Measurements from ENCODE around the gene RNF157. TPM values are rescaled to one million over a fixed set of nuclear protein-coding genes. Genes with fewer than 3 reads are reported as not detected.
A peak's percentile ranks its signal among the peaks of the same experiment; 100 is the strongest.

The RNF157 gene
- total and polyA plus RNA-seq, 2 of the 13 experiments (the other 11 are each of a cell fraction or from before 2014, with no cell fraction given) = 0.44 to 1.5 TPM

DNA sequence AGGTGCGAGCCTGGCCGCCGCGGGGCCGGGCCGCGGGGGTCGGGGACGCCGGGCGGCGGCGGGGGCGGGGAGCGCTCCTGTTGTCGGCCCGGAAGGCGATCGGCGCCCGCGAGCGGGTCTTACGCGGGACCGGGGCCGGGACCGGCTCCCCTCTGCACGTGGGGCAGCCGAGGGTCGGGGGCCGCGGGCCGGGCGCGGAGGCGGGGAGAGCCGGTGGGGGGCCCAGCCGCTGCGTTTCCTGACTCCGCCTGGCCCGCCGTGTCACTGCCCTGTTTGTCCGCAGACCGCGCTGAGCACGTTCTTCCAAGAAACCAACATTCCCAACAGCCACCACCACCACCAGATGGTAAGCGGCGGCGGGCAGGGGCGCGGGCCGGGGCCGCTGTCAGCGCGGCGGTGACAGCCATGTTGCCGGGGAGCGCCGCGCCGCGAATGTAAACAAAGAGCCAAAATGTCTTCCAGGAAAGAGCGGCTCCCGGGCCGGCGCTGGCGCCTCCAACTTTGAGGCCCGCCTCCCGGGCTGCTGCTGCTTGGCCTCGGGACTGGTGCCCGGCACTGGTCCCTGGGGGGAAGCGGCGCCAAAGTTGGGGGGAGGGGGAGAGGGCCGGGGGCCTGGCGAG is 25.4 kb upstream of the RNF157 start (continued):
- TF ChIP-seq, protein P1, sequence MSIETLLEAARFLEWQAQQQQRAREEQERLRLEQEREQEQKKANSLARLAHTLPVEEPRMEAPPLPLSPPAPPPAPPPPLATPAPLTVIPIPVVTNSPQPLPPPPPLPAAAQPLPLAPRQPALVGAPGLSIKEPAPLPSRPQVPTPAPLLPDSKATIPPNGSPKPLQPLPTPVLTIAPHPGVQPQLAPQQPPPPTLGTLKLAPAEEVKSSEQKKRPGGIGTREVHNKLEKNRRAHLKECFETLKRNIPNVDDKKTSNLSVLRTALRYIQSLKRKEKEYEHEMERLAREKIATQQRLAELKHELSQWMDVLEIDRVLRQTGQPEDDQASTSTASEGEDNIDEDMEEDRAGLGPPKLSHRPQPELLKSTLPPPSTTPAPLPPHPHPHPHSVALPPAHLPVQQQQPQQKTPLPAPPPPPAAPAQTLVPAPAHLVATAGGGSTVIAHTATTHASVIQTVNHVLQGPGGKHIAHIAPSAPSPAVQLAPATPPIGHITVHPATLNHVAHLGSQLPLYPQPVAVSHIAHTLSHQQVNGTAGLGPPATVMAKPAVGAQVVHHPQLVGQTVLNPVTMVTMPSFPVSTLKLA (IDR thresholded peaks at IDR 0.05) = peak; percentile 62
- TF ChIP-seq ZNF792 (CRISPR knock-in tag; IDR thresholded peaks at IDR 0.05) = no peak
- 0 out of 2 replicates have a peak, but pooled peaks have one; percentile 53 for TF ChIP-seq ZNF235 (CRISPR knock-in tag; IDR thresholded peaks at IDR 0.05; ENCODE audit: borderline replicate concordance)
- TF ChIP-seq FOXC1 (CRISPR knock-in tag; IDR thresholded peaks at IDR 0.05; ENCODE audit: borderline replicate concordance) = no peak
- TF ChIP-seq ATF7 (IDR thresholded peaks at IDR 0.05) = no peak
- TF ChIP-seq ATF7 (CRISPR knock-in tag; IDR thresholded peaks at IDR 0.05) = no peak
- TF ChIP-seq NRL (CRISPR knock-in tag; IDR thresholded peaks at IDR 0.05; ENCODE audit: borderline replicate concordance) = 0 out of 2 replicates have a peak, but pooled peaks have one; percentile 37
- TF ChIP-seq SRSF1 (optimal IDR thresholded peaks at IDR 0.05; ENCODE audit: low read depth, low read length) = no peak
- no peak for TF ChIP-seq FOSL1 (CRISPR knock-in tag; IDR thresholded peaks at IDR 0.05; ENCODE audit: borderline replicate concordance)
- no peak for TF ChIP-seq CENPT (CRISPR knock-in tag; IDR thresholded peaks at IDR 0.05; ENCODE audit: low read depth)
- TF ChIP-seq ZNF83 (CRISPR knock-in tag; IDR thresholded peaks at IDR 0.05; ENCODE audit: borderline replicate concordance) = no peak
- no peak for TF ChIP-seq GATAD2A (CRISPR knock-in tag; IDR thresholded peaks at IDR 0.05)
- peak; percentile 50; the same call in 1 of the 2 replicates for TF ChIP-seq ZNF138 (CRISPR knock-in tag; IDR thresholded peaks at IDR 0.05; ENCODE audit: low read depth)
- TF ChIP-seq ZNF430 (CRISPR knock-in tag; IDR thresholded peaks at IDR 0.05) = 0 out of 2 replicates have a peak, but pooled peaks have one; percentile 55
- TF ChIP-seq, protein P2, sequence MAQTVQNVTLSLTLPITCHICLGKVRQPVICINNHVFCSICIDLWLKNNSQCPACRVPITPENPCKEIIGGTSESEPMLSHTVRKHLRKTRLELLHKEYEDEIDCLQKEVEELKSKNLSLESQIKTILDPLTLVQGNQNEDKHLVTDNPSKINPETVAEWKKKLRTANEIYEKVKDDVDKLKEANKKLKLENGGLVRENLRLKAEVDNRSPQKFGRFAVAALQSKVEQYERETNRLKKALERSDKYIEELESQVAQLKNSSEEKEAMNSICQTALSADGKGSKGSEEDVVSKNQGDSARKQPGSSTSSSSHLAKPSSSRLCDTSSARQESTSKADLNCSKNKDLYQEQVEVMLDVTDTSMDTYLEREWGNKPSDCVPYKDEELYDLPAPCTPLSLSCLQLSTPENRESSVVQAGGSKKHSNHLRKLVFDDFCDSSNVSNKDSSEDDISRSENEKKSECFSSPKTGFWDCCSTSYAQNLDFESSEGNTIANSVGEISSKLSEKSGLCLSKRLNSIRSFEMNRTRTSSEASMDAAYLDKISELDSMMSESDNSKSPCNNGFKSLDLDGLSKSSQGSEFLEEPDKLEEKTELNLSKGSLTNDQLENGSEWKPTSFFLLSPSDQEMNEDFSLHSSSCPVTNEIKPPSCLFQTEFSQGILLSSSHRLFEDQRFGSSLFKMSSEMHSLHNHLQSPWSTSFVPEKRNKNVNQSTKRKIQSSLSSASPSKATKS (CRISPR knock-in tag; IDR thresholded peaks at IDR 0.05) = no peak; the same call in 1 of the 2 replicates
- TF ChIP-seq ZNF326 (CRISPR knock-in tag; IDR thresholded peaks at IDR 0.05; ENCODE audit: borderline replicate concordance) = no peak
- TF ChIP-seq, protein P3, sequence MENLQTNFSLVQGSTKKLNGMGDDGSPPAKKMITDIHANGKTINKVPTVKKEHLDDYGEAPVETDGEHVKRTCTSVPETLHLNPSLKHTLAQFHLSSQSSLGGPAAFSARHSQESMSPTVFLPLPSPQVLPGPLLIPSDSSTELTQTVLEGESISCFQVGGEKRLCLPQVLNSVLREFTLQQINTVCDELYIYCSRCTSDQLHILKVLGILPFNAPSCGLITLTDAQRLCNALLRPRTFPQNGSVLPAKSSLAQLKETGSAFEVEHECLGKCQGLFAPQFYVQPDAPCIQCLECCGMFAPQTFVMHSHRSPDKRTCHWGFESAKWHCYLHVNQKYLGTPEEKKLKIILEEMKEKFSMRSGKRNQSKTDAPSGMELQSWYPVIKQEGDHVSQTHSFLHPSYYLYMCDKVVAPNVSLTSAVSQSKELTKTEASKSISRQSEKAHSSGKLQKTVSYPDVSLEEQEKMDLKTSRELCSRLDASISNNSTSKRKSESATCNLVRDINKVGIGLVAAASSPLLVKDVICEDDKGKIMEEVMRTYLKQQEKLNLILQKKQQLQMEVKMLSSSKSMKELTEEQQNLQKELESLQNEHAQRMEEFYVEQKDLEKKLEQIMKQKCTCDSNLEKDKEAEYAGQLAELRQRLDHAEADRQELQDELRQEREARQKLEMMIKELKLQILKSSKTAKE (CRISPR knock-in tag; IDR thresholded peaks at IDR 0.05; ENCODE audit: borderline replicate concordance) = no peak
- no peak for TF ChIP-seq PTBP1 (IDR thresholded peaks at IDR 0.05; ENCODE audit: low read depth, low read length, poor library complexity, severe bottlenecking)
- TF ChIP-seq HMG20A (CRISPR knock-in tag; IDR thresholded peaks at IDR 0.05; ENCODE audit: borderline replicate concordance) = no peak
- no peak for TF ChIP-seq ZBTB3 (CRISPR knock-in tag; IDR thresholded peaks at IDR 0.05; ENCODE audit: borderline replicate concordance, low read depth)
- TF ChIP-seq RCOR2 (CRISPR knock-in tag; IDR thresholded peaks at IDR 0.05) = no peak
- TF ChIP-seq ZFP1 (CRISPR knock-in tag; IDR thresholded peaks at IDR 0.05) = no peak
- TF ChIP-seq RFXANK (CRISPR knock-in tag; IDR thresholded peaks at IDR 0.05) = no peak
